Measurements from ENCODE around the gene ZNF789.
A peak's percentile ranks its signal among the peaks of the same experiment; 100 is the strongest.
"Not testable (repeated sequence)": the region's sequence is repeated elsewhere in the genome, so short reads cannot be mapped to it uniquely, and the experiment has no call there.

ZNF789 gene

DNA sequence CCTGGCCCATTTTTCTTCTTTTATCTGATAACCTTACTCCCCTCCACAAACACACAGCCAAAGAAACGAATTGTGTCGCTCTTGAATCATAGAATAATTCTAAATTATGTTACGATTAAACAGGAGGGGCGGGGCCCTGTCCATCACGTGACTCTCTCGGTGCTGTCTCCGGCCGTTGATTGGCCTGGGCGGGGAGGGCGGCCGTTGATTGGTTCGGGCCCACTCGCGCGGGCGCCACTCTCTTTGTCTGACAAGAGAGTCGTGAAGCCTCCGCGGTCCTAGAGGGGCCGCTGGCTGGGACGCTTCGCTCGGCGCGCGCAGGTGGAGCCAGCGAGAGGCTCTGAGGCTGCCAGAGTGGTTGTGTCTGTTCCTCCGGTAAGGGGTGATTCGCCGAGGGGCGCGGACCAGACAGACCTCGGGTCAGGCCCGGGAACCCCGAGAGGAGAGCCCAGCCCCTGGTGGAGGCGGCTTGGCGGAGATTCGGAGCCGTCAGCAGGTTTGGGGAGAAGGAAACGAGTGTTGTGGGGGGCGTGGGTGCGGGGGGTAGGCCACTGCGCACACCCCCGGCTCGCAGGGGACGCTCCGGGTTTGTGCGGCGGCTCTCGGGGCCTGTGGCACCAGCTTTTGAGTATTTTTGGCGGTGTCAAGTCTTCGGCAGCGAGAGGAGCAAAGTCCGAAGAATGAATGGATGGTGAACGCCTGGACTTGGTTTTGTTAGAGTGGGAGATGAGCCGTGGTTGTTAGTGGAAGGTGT is at the start of gene ZNF789:
Gene ZNF789, plus strand, starts transcription at position 330 of the 754 bp plus-strand sequence. CDS start 3,567 bp downstream, outside the sequence.
- peak; percentile 98 for DNase-seq

DNA sequence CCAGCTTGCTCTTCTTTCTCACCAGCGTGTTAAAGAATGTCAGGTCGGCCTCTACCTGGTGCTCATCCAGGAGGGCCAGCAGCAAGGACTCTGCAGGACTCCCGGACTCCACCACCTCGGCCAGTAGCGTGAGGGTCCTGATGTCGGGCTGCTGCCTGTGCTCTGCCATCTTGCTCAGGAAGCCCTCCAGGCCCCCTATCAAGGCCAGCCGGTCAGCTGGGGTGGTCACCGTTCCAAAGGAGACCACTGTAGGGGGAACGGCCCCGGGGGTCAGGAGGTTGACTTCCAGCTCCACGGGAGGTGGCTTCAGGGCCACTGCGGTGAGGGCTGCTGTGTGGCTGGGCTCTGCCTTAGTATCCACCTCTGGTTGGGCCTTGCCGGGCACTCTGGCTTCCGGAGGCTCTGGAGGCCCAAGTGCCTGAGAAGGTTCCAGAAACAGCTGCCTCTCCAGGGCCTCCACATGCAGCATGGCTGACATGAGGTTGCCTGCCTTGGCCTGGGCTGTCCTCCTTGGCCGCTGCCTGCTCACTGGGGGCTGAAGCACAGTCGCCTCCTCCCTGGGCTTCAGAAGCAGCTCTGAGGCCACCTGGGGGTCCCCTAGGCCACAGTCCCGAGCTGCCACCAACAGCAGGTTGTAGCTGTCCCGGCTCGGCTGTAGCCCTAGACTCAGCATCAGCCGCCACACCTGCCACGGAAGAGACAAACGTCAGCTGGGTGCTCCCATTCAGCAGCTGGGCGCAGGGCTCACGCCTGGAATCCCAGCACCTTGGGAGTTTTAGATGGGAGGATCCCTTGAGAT is 47.6 kb upstream of the ZNF789 start:
- no peak for DNase-seq

DNA sequence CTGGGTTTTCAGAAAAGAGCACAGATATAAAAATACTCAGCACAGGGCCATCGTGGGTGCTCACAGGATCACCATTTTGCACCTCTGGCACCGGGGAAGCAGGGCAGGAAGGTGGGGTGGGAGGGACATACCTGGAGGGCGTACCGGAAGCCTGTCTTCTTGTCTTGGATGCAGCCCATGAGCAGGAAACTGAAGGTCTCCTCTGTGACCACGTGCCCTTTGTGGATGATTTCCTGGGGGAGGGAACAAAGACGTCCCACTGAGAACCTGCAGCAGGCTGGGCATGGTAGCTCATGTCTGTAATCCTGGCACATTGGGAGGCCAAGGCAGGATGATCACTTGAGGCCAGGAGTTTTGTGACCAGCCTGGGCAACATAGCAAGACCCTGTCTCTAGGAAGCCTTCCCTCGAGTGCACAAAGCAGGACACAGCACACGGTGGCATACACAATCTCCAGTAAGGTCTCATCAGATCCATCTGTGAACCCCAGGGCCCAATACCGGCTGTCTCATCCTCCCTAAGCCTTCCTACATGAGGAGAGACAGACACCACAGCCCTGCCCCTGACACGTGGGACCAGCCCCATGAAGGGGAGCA is 43.6 kb upstream of the ZNF789 start:
- DNase-seq = no peak

DNA sequence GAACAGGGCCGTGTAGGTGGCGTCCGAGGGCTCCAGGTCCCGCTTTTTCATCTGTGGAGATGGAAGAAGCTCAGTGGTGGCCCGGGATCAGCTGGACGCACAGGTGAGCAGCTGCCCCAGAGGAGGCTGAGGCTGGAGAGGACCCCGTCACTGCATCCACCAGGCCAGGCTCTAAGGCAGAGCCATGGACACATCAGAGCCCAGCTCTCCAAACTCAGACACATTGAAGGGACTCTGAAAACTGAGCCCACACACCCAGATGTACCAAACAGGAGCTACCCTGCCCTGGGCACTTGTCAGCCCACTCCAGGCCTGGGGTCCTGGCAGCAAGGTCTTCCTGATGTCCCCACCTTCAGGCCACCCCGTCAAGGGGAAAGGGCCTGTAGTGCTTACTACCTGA is 42.9 kb upstream of the ZNF789 start:
- no peak for DNase-seq

DNA sequence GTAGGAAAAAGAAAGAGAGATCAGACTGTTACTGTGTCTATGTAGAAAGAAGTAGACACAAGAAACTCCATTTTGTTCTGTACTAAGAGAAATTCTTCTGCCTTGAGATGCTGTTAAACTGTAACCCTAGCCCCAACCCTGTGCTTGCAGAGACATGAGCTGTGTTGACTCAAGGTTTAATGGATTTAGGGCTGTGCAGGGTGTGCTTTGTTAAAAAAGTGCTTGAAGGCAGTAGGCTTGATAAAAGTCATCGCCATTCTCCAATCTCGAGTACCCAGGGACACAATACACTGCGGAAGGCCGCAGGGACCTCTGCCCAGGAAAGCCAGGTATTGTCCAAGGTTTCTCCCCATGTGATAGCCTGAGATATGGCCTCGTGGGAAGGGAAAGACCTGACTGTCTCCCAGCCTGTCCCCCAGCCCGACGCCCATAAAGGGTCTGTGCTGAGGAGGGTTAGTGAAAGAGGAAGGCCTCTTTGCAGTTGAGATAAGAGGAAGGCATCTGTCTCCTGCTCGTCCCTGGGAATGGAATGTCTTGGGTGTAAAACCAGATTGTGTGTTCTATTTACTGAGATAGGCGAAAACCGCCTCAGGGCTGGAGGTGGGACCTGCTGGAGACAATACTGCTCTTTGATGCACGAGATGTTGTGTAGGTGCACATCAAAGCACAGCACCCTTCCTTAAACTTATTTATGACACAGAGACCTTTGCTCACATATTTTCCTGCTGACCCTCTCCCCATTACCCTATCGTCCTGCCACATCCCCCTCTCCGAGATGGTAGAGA is 40.7 kb upstream of the ZNF789 start:
- not testable (repeated sequence) for DNase-seq

DNA sequence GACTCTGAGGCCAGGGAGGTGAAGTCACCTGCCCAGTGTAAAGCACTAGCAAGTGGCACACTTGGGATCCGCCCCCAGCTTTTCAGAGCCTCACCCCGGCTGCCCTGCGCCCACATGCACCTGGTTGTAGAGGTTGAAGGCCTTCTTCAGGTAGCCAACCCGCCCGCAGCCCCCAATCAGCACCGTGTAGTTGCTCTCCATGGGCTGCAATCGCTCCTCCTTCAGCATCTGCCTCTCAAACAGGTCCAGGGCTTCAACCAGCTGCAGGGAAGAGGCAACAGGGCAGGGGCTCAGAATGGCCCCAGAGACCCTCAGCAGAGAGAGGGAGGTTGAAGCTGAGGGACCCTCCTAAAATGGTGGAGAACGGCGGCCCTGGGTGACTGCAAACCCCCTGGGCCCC is 39.5 kb upstream of the ZNF789 start:
- no peak for DNase-seq

DNA sequence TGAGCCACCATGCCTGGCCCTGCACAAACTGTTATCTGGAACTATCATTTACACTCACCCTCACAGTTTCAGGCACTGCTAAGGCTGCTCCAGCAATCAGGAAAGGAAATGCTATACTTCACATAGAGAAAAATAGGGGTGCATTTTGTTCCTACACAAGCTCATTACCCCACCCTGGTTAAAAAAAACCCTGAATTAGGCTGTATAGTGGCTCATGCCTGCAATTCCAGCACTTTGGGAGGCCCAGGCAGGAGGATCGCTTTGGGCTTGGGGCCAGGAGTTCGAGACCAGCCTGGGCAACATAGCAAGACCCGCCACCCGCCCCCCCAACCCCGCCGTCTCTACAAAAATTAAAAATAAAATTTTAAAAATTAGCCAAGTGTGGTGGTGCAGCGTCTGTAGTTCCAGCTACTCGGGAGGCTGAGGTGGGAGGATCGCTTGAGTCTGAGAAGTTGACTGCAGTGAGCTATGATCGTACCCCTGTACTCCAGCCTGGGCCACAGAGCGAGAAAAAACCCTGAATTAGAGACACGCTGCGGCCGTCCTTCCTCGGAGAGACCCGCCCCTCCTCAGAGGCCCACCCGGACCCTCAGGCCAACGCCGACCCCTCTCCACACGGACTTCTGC is 34.6 kb upstream of the ZNF789 start:
- DNase-seq = no peak

DNA sequence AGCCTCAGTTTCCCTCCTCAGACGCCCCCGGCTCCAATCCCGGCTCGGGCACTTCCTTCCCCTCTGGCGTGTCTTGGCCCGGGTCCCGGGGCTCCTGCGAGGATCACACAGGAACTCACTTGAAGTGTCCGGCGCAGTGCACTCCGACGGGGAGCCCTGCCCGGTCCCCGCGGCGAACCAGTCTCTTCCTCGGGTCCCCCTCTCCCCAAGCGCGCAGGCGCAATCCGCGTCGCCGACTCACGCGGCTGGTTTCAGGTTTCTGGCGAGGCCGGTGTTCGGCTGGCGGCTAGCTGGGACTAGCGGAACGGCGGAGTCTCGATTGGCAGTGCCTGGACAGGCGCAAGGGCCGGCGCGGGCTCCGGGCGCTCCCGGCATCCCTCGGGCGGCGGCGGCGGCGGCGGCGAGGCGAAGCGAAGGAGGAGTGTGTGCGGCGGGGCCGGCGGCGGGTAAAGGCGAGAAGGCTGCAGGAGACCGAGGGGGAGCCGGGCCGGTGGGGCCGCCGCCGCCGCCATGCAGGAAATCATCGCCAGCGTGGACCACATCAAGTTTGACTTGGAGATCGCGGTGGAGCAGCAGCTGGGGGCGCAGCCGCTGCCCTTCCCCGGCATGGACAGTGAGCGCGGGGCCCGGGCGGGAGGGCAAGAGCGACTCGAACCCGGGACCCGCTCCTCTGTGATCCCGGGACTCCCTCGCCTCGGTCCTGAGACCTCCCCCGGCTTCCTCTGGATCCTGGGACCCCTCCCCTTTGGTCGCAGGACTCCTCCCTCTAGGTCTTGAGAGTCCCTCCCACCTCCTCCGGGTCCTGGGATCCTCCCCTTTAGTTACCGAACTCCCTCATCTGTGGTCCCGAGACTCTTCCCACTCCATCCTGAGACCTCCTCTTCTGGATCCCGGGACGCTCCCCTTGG is 33.9 kb upstream of the ZNF789 start, which contains the start of the genes CPSF4 and PTCD1:
Gene CPSF4, plus strand, starts transcription at position 371 of the 908 bp plus-strand sequence. Its CDS starts 140 bp downstream, at position 511.
Gene PTCD1, minus strand, starts transcription at position 226 of the 908 bp plus-strand sequence. CDS start 3,556 bp downstream, outside the sequence.
- peak; percentile 92 for DNase-seq

DNA sequence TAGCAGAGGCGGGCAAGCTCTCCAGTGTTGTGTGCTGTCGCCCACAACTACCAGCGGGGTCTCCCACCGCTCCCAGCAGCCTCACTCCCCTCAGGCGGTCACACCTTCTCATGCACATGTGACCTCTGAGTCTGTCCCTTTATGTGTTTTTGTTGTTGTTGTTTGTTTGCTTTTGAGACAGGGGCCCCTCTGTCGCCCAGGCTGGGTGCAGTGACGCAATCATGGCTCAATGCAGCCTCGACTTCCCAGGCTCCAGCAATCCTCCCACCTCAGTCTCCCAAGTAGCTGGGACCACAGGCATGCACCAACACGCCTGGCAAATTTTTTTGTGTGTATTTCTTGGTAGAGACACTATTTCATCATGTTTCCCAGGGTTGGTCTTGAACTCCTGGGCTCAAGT is 32.5 kb upstream of the ZNF789 start:
- no peak for DNase-seq

DNA sequence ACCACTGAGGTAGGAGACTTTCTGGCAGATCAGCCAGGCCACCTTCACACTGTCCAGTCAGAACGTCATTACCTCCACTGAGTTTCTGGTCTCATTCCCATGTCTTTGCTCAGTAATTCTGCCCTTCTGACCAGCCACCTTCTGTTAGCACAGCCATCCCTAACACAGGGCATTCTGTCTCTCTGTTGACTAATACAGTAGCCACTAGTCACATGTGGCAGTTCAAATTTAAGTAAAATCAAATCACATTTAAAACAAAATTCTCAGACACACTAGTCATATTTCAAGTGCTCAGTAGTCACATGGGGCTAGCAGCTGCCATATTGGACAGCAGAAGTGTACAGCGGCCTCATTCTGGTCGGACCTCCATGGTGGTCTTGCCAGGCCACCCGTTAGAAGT is 26.6 kb upstream of the ZNF789 start:
- no peak for DNase-seq

DNA sequence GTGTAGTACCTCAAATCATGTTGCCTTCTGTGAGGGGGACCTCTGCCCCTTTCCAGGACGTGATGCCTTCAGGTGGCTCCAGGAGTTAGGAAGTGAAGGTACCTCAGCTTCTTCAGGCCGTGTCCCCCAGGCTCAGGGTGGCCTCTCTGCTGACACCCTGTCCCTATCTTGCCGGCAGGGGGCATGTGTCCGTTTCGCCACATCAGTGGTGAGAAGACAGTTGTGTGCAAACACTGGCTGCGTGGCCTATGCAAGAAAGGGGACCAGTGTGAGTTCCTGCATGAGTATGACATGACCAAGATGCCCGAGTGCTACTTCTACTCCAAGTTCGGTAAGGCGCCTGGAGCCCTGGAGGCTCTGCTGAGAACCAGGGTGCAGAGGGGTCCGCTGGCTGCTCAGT is 24.7 kb upstream of the ZNF789 start:
- no peak for DNase-seq

DNA sequence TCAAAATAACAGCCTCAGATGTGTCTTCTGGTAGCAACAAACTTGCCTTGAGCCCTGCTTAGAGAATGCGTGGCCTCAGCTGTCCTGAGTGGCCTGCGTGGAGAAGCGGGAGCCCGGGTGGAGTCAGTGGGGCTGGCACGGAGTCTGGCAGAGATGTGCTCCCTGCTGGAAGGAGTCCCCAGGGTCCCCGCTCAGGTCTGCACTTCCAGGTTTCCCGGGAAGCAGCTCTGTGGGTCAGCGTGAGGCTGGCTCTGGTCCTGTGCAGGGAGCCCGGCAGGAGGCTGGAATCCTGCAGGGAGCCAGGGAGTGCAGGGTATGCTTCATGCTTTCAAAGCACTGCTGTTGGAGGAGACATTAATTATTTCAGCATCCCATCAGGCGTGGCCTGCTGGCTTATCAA is 23.8 kb upstream of the ZNF789 start:
- DNase-seq = no peak

DNA sequence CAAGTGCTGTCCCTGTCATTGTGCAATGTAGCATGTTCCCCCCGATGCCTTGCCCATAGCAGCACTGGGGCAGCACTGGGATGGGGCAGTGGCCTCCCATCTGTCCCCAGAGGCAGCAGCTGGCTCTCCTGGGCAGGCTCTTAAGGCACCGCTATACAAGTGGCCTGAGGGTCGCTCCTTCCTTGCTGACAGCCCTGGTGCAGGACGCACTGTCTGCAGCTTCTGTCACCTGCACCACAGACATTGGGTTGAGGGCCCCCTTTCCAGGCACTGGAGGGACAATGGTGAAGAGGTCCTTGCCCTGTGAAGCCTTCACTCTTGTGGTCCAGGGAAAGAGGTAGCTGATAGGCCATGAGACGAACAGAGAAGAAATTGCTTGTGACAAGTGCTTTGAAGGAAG is 23.4 kb upstream of the ZNF789 start:
- DNase-seq = no peak

DNA sequence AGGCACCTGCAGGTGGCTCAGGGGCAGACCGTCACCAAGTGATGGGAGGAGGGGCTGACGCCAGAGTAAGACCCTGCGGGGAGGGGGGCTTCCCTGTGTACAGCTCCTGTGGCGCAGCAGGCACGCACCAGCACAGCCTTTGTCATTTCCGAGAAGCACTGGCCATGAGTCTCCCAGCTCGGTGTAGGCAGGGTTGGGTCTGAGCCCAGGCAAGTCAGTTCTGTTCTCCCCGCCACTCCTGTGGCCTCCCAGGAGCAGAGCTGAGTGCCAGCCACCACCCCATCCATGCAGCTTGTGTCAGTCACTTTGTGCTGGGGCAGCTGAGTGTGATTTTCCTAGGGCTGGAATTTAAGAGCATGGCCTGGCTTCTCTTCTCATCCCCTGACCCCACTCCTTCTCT is 20.8 kb upstream of the ZNF789 start:
- DNase-seq = no peak

DNA sequence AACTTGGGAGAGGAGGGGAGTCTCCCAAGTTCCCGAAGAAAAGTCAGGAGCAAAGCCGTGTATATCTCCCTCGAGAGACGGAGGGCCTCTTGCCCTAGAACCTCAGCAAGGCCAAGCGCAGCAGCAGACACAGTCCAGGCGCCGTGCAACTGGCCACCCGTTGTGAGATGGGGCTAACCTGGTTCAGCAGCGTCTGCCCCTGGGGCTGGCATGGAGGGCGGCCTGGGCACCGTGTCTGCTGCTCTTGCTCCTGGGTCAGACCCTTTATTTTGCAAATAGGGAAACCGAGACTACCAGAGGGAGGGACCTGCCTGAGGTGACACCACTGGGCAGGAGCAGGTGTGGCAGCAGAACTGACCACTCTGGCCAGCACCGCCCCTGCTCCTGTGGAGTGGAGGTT is 20.1 kb upstream of the ZNF789 start:
- no peak for DNase-seq

DNA sequence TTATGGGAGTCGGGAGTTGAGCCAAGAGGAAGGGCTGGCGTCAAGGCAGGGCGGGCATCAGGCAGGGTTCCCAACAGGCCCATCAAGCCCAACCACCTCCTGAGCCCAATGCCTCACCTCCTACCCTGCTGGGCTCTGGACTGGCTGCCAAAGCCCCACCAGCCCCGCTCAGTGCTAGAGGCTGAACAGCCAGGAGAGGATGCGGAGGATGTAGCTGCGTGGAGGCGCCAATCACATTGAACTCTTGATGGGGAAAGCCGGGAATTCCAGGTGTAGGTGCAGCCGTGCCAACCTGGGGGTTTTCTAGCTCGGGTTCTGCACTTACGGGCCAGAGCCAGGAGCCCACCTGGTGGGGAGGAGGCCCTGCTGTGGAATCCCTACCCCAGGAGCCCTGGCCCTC is 19.6 kb upstream of the ZNF789 start:
- no peak for DNase-seq

DNA sequence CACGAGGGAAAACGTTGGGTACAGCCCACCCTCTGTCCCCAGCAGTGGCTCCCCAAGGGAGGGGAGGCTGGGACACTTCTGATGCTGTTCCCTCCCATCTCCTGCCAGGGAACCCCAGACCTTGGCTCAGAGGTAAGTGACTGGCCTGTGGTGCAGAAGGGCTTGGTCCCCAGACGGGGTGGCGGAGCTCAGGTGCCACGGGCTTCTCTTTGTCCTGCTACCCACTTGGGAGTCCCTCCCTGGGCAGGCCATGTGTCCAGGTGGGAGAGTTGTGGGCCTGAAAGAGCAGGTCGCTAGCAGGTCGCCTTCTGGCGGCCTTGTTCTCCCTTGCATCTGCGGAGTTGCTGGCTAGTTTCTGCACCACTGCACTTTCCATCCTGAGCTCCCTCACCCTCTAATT is 16.8 kb upstream of the ZNF789 start:
- no peak for DNase-seq

DNA sequence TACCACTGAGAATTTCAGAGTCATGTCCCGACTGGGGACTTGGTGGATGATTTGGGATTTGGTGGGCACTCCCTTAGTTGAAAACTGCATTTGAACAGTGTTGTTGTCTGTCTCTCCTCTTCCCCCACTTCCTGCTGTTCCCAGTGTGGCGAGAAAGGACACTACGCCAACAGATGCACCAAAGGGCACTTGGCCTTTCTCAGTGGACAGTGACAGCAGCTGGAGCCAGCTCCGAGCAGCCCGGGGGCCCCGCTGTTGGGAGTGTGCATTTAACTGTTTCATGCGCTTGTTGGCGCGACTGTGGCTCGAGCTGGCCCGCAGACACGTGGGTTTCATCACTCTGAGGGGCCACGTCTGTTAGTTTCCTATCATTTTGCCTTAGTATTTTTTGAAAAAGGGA is 16.4 kb upstream of the ZNF789 start:
- no peak for DNase-seq

DNA sequence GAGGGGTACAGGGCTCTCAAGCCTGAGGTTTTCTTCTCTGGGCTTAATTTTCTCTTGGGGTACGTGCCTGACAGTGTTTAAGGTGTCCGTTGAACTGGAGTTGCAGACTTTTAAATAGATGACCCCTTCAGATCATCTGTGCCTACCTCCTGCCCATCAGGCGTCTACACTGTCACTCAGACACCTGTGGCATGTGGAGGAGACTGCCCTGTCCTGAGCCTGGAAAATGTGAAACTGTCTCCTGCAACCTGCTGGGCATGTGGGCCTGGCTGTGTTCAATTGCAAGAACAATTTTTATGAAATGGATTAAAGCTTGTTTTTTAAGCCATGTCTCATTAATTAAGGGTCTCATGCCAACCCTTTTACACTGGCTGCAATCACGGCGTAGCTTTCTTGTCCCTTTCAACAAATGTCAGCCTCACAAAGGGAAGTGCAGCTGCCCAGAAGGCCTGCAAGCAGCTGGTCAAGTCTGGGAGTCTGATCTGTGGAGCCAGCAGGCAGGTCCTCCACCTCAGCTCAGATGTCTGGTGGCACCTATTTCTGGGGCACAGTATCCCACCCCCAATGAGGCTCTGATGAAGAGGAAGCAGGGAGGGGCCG is 15.5 kb upstream of the ZNF789 start:
- no peak for DNase-seq

DNA sequence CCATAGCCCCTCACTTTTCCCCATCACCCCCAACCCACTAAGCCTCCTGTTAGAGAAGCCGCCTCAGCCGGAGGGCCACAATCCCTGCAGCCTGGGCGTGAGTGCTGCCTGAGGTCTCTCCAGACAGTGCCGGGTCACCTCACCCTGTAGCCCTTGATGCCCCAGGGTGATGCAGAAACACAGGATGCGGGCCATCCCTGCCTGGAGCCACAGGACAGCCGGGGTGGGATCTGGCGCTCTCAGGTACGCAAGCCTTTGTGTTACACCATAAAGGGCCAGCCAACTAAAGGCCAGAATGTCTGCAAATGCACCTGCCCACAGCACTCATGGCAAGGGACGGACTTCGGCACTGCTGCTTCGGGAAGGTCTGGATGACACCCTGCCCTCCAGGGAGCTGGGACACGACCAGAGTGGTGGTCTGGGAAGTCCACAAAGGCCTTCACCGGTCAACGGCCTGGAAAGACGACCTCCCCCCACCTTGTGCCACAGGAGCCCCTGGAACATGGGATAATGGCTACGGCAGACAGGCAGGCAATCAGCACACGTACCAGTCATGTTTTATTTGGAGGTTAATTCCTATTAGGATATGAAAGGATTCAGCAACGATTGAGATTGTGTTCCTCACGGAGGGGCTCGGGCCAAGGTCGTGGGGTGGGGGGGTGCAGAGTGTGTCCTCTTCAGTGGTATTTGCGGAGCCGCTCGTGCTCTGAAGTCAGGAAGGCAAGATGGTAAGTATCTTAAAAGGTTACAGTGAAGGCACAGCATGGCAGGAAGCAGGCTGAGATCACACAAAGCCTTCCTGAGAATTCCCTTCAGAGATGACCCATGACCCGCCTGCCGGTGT is 14.8 kb upstream of the ZNF789 start:
- no peak for DNase-seq

All from CD4-positive, alpha-beta T cell treated with Interleukin-12 subunit alpha and Interleukin-12 subunit beta, for 1 hour (primary cell).